Upper lobe of right lung (tissue), 1 donor: ENCODE measurements around the gene LARP4B. TPM values are rescaled to one million over a fixed set of nuclear protein-coding genes. Genes with fewer than 3 reads are reported as not detected.

Experiments
- ATAC-seq: fragments of 200-7000 bp; cut with Tn5 transposase; one replicate; pipeline ENCODE4 v1.9.1; 2020; ENCODE audit warnings: mild to moderate bottlenecking, moderate library complexity
- DNase-seq: peaks from one replicate; pipeline ENCODE4 v3.0.0-alpha.2; 2020
- H3K27ac ChIP-seq: fragments of 200-600 bp; one replicate; pipeline ENCODE4 v1.8.0; 2022
- H3K27me3 ChIP-seq: fragments of 200-600 bp; one replicate; pipeline ENCODE4 v1.8.0; 2022; ENCODE audit warnings: mild to moderate bottlenecking
- H3K36me3 ChIP-seq: fragments of 200-600 bp; one replicate; pipeline ENCODE4 v1.8.0; 2022
- H3K4me1 ChIP-seq: fragments of 200-600 bp; one replicate; pipeline ENCODE4 v1.8.0; 2022
- H3K4me3 ChIP-seq: fragments of 200-600 bp; one replicate; pipeline ENCODE4 v1.8.0; 2022; ENCODE audit warnings: mild to moderate bottlenecking
- H3K9me3 ChIP-seq: fragments of 200-600 bp; one replicate; pipeline ENCODE4 v1.8.0; 2022
- CTCF ChIP-seq: fragments of 200-600 bp; IDR thresholded peaks from one replicate; pipeline ENCODE4 v1.8.0; 2022; ENCODE audit warnings: antibody characterized with exemption
- intact Hi-C: fragments of 100-400 bp; cut with DNase I; formaldehyde crosslinking; loops from one replicate; pipeline ENCODE4 v1.11.0; 2022
- total RNA-seq: library from RNA; stranded (reverse); fragmentation: NEBNext Ultra II Directional; extraction: Animal tissue kit (Norgen Biotek cat#: 25700); gene quantifications from one replicate; pipeline ENCODE4 v1.2.1, GENCODE V29; 2021
- donor health status: DM: no; HTN: yes; CAD: no; lungs with severe emphysema.

The LARP4B gene
- total RNA-seq, 1 donor from 2014 or later, result 126 TPM

DNA sequence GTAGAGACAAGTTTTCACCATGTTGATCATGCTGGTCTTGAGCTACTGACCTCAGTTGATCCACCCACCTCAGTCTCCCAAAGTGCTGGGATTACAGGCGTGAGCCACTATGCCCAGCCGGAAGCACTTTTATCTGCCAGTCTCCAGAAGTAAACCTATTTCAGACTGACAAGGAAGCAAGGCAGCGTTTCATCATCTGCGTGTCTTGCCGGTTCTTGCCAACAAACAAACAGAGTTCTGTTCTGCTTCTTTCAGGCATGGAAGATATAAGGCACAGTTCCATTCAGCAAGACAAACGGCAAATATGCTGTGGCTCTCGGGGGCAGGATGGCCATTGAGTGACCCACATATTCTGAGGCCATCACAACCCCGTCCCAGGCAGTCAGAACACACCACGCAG is 15.5 kb upstream of the LARP4B start:
- H3K9me3 ChIP-seq, result no peaks in the 10 kb centered on the region
- intact Hi-C loops, result no loop called here
- DNase-seq, result no peak
- H3K27ac ChIP-seq, result no peak overlapping the region
- H3K27me3 ChIP-seq, result no peaks in the 10 kb centered on the region
- no peaks in the 10 kb centered on the region for H3K4me1 ChIP-seq
- no peak overlapping the region for H3K4me3 ChIP-seq
- H3K36me3 ChIP-seq, result no peaks in the 10 kb centered on the region
- TF ChIP-seq CTCF, result no peak
- ATAC-seq, result no peak

- no peaks in the 10 kb centered on the region for H3K36me3 ChIP-seq
- intact Hi-C loops, result no loop called here
- ATAC-seq, result no peak
- no peak for TF ChIP-seq CTCF
- no peak for DNase-seq
- no peak overlapping the region for H3K4me3 ChIP-seq
- no peak overlapping the region for H3K27ac ChIP-seq
- no peaks in the 10 kb centered on the region for H3K4me1 ChIP-seq
- no peaks in the 10 kb centered on the region for H3K9me3 ChIP-seq
- no peaks in the 10 kb centered on the region for H3K27me3 ChIP-seq
Observed at GRCh38 chr10:945778-946177, 14.3 kb upstream of the LARP4B start.

DNA sequence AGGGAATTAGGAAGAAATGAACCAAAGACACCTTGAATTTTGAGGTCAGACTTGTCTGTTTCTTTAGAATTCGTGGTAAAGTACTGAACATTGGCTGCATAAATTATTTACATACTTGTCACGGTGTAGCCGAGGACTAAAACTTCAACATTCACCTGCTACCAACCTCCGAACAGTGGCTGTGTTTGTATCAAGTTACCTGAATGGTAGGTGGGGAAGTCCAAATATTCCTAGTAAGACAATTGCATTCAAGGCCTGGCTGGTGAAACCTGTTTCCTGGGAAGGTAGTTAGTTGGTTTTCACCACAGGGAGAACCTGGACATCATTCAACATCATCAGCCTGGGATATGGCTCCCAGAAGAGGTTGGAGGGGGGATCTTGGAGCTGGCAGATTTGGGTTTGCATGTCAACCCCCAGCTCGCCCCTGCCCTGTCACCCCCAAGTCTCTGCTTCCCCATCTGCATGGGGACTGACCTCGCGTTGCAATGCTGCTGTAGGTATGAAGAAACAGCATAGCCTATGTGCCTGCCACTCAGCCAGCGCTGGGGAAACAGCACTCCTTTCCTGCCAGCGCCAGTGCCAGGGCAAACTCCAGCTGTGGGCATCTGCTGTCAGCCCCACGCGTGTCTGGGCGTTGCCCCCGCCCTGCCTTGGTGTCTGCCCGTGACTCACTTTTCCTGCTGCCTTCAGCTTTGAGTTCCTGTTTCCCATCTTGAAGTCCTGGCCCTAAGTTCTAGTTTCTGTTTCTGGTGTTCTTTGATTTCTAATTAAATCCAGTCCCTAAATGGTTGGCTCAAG is 12.7 kb upstream of the LARP4B start:
- Histone ChIP-seq H3K27me3 (no peaks in the 10 kb centered on the region), H3K36me3 (no peaks in the 10 kb centered on the region), H3K4me3 (no peak overlapping the region), H3K27ac (peak overlapping the region; percentile 27), H3K9me3 (no peaks in the 10 kb centered on the region), H3K4me1 (no peaks in the 10 kb centered on the region)
- peak; percentile 96 for ATAC-seq
- intact Hi-C loops, result no loop called here
- DNase-seq, result peak; percentile 89
- no peak for TF ChIP-seq CTCF

DNA sequence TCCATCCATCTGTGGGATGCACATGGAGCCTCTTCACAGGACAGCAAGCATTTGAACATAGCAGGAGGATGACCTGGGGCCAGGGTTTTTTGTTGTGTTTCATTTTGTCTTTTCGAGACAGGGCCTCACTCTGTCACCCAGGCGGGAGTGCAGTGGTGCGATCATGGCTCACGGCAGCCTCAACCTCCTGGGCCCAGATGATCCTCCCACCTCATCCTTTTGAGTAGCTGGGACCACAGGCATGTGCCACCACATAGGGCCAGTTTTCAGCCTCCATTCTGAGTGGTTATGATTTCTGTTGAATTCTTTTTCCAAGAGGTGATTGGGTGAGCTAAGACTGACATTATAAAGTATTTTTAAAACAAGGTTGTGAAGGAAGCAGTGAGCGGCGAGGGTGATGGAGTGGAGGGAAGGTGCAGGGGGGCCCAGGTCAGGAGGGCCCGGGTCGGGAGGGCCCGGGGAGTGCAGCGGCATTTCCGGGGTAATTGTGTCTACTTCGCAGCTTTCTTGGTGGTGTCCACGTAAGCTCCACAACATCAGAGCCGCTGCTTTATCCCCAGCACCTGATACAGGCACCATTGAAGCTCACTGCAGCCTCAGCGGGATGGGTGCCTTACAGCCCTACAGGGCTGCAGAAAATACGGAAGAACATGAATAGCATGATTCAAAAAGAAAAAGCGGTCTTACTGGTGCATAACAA is 12.0 kb upstream of the LARP4B start:
- TF ChIP-seq CTCF, result no peak
- Histone ChIP-seq H3K4me1 (no peaks in the 10 kb centered on the region), H3K27ac (no peak overlapping the region), H3K9me3 (no peaks in the 10 kb centered on the region), H3K27me3 (no peaks in the 10 kb centered on the region), H3K4me3 (no peak overlapping the region), H3K36me3 (no peaks in the 10 kb centered on the region)
- intact Hi-C loops, result no loop called here
- DNase-seq (no peak), ATAC-seq (no peak)

- no peak overlapping the region for H3K4me3 ChIP-seq
- H3K27me3 ChIP-seq, result no peaks in the 10 kb centered on the region
- no peak for TF ChIP-seq CTCF
- no peaks in the 10 kb centered on the region for H3K36me3 ChIP-seq
- H3K27ac ChIP-seq, result no peak overlapping the region
- DNase-seq, result no peak
- intact Hi-C loops, result no loop called here
- peak; percentile 23 for ATAC-seq
- no peaks in the 10 kb centered on the region for H3K9me3 ChIP-seq
- no peaks in the 10 kb centered on the region for H3K4me1 ChIP-seq
Observed at GRCh38 chr10:938941-939678, 7.6 kb upstream of the LARP4B start.
